NCI-H1436 treated with DMSO at 0.1 percent for 48 hours (cell line): ENCODE results near the gene PLXND1.

Experiments
- DNase-seq: peaks from one replicate; lab custom pipeline; 2025; lab: John Stamatoyannopoulos, UW

Gene PLXND1

GRCh38 chr3:129561619-129562248 lies 44.7 kb downstream of the PLXND1 start:
- DNase-seq: no peak

GRCh38 chr3:129560911-129561594 lies 45.4 kb downstream of the PLXND1 start:
- no peak for DNase-seq

DNA sequence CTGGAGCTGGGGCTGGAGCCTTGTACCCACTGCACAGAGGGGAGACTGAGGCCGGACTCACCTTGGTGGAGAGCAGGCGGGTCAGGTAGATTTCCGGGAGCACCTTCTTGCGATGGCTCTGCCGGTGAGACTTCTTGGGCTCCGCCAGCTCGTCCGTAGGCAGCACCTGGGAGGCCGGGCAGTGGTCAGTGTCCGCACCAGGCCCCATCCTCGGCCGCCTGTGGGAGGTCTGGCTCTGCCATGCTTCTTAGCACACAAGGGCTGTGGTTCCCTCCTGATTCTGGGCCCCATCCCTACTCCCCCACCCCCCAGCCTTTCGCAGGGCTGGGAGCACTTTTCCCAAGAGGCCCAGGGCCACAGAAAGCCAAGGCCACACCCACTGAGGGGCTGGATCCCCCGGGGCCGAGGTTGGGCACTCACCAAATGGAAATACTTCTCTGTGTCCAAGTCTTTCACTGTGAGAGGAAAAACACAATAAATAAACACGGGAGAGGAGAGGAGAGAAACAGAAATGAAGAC lies 46.1 kb downstream of the PLXND1 start:
- no peak for DNase-seq

DNA sequence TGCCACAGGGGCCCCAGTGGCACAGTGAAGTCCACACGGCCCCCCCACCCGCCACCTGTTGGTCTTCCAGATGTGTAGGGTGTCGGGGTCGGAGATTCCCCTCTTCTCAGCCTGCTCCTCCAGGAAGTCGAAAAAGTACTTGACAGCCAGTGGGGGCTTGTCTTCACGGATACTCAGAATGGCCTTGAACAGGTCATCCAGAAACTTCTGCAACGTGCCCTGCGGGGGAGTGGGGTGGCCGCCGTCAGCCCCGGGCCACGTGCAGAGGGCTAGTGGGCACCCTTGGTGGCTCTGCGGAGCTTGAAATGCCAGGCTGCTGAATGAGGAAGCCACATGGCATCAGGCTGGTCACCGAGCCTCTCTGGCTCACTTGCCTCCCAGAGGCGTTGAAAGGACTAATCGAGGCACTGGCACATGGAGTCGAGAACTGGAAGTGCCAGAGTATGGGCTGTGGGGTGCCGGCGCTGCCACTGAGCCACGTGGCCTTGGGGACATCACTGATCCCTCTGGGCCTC lies 46.9 kb downstream of the PLXND1 start:
- DNase-seq: no peak

DNA sequence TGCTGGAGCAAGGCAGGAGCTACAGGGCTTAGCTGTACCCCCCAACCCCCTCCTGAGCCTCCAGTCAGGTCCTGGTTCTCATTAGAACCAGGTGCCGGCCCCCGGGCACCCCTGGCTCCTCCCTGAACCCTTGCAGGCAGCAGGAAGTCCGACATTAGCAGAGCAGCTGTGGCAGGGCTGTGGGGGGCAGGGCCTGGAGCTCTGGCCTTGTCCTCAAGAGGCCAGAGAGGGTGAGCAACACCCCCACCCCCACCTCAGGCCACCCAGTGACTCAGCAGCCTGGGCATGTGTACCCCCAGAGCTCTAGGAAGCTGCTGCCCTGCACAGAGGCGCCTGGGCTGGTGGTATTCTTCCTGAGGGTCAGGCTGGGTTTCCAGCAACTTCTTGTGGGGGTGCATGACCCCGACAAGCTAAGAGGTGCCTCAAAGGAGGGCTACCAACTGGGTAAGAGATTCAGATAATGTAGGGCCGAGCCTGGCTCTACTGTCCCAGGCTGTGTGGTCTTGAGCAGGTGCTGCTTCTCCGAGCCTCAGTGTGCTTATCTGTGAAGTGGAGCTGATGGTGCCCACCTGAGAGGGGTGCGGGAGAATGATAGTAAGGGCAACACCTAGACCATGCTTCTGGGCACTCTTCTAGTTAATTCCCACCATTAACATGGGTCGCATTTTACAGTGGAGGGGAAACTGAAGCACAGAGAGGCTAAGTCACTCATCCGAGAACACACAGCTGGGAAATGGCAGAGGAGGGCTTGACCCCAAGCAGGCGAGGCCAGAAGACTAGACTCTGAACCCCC lies 47.5 kb downstream of the PLXND1 start:
- no peak for DNase-seq

DNA sequence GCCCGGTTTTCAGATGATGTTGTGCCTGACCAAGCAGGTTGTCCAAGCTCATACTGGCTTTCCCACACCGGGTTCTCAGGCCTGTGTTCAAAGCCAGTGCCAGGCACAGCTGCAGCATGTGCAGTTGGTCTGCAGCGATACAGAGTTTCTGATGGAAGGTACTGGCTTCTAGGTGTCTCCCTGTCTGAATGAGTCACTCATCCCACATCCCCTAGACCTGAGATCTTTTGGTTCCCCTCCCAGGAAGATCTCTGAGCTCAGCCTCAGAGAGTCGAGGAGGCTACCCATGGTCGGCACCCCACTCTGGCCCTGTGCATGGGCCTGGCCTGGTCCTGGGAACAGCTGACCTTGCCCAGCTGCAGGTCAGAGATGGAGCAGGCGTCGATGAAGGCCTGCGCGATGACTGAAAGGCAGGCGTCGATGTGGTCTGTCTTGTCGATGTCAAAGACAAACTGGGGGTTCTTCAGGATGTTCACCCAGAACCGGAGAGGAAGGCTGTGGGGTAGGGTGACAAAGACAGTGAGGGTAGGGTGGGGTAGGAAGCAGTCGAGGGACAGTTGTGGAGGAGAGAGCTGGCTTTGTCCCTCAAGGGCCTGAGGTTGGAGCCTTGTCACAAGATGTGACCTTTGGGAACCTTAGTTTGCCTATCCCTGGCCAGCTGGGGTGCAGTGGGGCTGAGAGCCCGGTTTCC lies 48.2 kb downstream of the PLXND1 start:
- DNase-seq: no peak

DNA sequence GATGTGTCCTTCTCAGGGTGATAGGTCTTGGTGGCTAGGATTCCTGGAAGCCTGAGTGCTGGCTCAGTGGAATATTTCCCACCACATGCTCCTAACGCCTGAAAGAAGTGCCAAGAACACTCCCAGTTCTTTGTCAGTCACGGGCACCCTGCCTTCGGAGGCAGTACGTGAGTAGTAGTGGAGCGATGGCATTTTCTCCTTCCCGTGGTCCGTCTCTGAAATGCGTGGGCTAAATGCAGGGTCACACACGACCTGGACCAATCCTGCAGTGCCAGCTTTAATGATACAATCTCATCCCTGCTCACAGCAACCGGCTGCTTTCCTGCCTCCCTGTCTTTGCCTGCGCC lies 49.0 kb downstream of the PLXND1 start:
- DNase-seq: no peak

- no peak for DNase-seq
Measured at GRCh38 chr3:129556890-129557547, 49.5 kb downstream of the PLXND1 start.

- no peak for DNase-seq
Measured at GRCh38 chr3:129556358-129556695, 50.1 kb downstream of the PLXND1 start.

DNA sequence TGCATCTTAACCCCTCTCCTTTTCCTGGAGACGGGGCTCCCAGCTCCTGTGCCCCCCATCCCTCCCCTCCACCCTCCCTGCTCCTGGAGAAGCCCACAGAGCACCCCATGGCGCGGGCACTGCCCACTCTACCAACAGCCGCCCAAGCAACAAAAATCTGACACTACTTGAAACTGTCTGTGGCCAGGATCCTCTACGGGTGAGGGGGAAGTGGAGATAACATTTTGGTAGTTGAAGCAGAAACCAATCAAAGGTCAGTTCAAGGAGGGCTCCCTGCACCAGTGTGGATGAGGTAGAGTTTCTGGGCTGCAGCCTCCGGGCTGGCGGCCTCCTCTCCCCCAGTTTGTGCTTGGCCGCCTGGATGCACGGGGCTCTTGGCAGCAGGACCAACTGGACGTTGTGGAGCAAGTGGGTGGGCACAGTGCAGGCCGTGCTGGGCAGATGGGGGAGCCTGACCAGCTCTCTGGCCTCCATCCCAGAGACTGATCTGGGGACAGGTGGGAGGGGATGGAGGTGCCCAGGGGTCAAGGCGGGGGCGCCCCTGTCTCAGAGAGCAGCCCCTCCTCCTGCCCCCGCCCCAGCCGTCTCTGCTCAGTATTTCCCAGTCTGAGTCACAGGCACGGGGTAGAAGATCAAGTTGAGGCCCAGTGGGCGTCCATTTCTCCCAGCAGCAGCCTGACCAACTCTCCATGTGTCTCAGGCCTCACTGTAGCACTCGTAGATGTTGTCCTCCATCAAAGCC lies 50.7 kb downstream of the PLXND1 start:
- DNase-seq: no peak

GRCh38 chr3:129555153-129555550 lies 51.3 kb downstream of the PLXND1 start:
- DNase-seq: no peak

GRCh38 chr3:129554356-129555152 lies 51.9 kb downstream of the PLXND1 start:
- no peak for DNase-seq

GRCh38 chr3:129553719-129554118 lies 52.8 kb downstream of the PLXND1 start:
- DNase-seq: no peak

DNA sequence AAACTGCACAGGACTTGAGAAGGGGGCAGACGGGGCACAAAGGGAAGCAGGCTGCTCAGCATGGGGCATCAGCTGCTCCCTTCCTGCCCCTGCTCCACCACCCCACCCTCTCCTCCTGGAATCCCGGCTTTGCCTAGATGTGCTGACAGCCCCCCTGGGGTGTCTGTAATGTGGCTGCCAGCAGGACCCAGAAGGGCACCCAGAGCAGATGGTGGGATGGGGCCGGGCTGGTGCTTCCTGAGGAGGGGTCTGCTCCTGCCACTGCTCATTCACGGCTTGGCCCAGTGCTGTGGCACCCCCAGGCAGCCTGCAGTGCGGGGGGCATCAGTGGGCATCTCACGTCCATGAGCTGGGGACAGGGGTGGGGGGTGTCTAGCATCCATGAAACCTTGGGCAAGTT lies 53.3 kb downstream of the PLXND1 start:
- DNase-seq: no peak

DNA sequence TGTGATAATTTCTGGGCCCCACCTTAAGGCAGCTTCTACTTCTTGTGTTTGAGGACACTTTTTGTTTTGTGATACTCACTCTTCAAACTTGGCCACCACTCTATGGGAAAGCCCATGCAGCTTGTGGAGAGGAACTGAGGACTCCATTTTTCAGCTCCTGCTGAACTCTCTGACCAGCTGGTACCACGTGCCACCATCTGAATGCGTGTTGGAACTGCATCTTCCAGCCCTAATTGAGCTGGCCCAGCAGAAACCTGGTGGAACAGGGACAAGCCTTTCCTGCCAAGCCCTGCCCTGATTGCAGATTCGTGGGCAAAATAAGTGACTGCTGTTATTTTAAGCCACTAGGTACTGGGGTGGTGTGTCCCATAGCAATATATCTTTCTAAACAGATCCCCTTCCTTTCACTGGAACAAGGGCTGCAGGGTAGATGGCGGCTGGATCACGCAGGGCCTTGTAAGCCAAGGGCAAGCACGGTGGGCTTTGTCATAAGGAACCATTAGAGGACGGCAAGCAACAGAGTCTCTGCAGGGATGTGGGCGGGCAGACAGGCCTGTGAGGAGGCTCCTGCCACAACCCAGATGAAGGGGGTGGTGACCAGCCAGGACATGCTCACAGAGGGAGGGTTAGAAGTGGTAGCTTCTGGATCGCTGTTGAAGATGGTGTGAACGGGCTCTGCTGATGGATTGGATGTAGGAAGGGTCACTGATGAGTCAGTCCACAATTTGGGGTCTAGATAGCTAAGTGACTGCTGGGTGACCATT lies 54.0 kb downstream of the PLXND1 start:
- no peak for DNase-seq

DNA sequence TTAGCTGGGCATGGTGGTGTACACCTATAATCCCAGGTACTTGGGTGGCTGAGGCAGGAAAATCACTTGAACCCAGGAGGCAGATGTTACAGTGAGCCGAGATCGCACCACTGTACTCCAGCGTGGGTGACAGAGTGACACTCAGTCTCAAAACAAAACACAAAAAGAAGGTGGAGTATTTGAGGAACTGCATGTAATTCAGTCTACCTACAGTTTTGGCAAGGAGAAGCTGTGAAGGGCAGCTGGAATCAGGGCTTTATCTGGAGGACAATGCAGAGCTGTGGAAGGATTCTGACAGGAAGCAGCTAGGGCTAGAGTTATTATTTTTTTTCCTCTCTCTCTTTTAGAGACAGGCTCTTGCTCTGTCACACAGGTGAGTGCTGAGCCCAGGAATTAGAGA lies 56.7 kb downstream of the PLXND1 start:
- no peak for DNase-seq

GRCh38 chr3:129549006-129549800 lies 57.3 kb downstream of the PLXND1 start:
- DNase-seq: no peak

DNA sequence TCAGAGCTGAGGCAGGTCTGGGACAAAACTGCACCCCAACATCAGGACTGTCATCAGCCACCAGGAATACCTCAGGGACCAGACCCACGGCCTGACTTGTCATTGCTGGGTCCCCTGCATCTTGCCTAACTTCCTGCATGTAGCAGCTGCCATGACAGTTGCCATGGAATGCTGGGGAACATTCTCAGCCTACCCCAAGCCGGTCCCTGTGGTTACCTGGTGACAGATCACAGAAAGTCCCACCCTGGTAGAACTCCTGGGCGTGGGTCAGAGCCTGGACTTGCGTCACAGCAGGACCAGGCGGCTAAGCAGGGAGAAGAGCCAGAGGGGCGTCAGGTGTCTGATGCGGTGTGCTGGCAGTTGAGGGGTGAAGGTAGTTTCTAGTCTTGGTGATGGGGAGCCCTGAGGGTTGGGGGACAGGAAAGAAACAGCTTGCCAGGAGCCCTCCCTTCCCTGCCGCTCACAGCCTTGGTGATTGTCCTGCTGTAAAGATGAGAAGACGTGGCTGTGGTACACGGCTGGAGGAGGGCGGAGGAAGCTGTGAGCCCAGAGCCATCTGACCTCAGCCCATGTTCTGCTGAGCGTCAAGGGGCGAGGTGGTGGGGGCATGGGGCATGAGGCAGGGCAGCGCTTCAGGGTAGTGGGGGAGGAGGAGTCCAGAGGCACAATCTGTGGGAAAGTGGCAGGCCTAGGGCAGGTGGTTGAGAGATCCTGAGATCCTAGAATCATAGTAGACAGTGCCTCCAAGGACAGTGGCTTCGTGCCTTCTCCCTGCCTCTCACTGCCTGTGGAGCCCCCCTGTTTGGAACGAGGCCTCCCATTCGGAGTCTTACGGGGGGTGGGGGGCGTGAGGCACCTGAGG lies 58.1 kb downstream of the PLXND1 start:
- DNase-seq: no peak
